Esophagus muscularis mucosa (tissue), 4 donors: Measurements from ENCODE around the gene FRAS1. TPM values are rescaled to one million over a fixed set of nuclear protein-coding genes. Genes with fewer than 3 reads are reported as not detected.
"Not testable (repeated sequence)": the region's sequence is repeated elsewhere in the genome, so short reads cannot be mapped to it uniquely, and the experiment has no call there.

Experiments used
- DNase-seq: peaks from one replicate; pipeline ENCODE4 v3.0.0-alpha.2; 2017; ENCODE audit errors: extremely low spot score
- H3K27ac ChIP-seq, 4 donors: fragments of 200-600 bp; sonication (generic); replicated peaks in 1 of 4; 1 replicate in 3 of 4; 2 replicates in 1 of 4; pipeline ENCODE4 v1.5.1; 2016 to 2019; ENCODE audit warnings: mild to moderate bottlenecking in 1 of 4
- H3K27me3 ChIP-seq, 4 donors: fragments of 200-600 bp; sonication (generic); one replicate each; pipeline versions ENCODE4 v1.5.1 to v1.6.0; 2016 to 2019
- H3K36me3 ChIP-seq, 4 donors: fragments of 200-600 bp; sonication (generic); one replicate each; pipeline ENCODE4 v1.5.1; 2016 to 2019
- H3K4me1 ChIP-seq, 4 donors: fragments of 200-600 bp; sonication (generic); one replicate each; pipeline ENCODE4 v1.5.1; 2016 to 2019
- H3K4me3 ChIP-seq, 4 donors: fragments of 200-600 bp; sonication (generic); 1 replicate in 2 of 4; 2 replicates in 2 of 4; pipeline ENCODE4 v1.5.1; 2016 to 2019; ENCODE audit warnings: mild to moderate bottlenecking in 4 of 4, moderate library complexity in 1 of 4
- H3K9me3 ChIP-seq, 4 donors: fragments of 200-600 bp; sonication (generic); 1 replicate in 3 of 4; 2 replicates in 1 of 4; pipeline ENCODE4 v1.5.1; 2016 to 2019
- CTCF ChIP-seq, 3 experiments: fragments of 200-600 bp in 2 of 3; fragments of 450-650 bp in 1 of 3; sonication (generic) in 2 of 3; IDR thresholded peaks; one replicate each; pipeline ENCODE4 v1.5.1; 2017 to 2019; ENCODE audit warnings: antibody characterized with exemption in 3 of 3, mild to moderate bottlenecking in 2 of 3, moderate library complexity in 1 of 3
- EP300 ChIP-seq: sonication (generic); formaldehyde crosslinking; IDR thresholded peaks from one replicate; pipeline ENCODE4 v1.6.1; 2017; ENCODE audit warnings: antibody characterized with exemption
- POLR2A ChIP-seq: fragments of 450-650 bp; IDR thresholded peaks from one replicate; pipeline ENCODE4 v1.6.1; 2017; ENCODE audit warnings: antibody characterized with exemption, moderate library complexity, mild to moderate bottlenecking, low read depth
- POLR2AphosphoS5 ChIP-seq, 2 donors: sonication (generic); formaldehyde crosslinking; IDR thresholded peaks; one replicate each; pipeline ENCODE4 v1.6.1; 2017; ENCODE audit warnings: antibody characterized with exemption in 2 of 2
- WGBS: methylation state at CpG from one replicate; pipeline ENCODE4 v1.1.5; 2018; 5-methylcytosine and 5-hydroxymethylcytosine counted together
- intact Hi-C: fragments of 100-400 bp; cut with DNase I; formaldehyde crosslinking; loops from one replicate; pipeline ENCODE4 v1.15.1; 2023
- total RNA-seq, 4 donors: library from RNA; depleted of rRNA; stranded (reverse); fragments of >200 nt; gene quantifications; one replicate each; pipeline versions ENCODE4 v1.1.0 to v1.2.1, GENCODE V29; 2016

FRAS1 gene, protein sequence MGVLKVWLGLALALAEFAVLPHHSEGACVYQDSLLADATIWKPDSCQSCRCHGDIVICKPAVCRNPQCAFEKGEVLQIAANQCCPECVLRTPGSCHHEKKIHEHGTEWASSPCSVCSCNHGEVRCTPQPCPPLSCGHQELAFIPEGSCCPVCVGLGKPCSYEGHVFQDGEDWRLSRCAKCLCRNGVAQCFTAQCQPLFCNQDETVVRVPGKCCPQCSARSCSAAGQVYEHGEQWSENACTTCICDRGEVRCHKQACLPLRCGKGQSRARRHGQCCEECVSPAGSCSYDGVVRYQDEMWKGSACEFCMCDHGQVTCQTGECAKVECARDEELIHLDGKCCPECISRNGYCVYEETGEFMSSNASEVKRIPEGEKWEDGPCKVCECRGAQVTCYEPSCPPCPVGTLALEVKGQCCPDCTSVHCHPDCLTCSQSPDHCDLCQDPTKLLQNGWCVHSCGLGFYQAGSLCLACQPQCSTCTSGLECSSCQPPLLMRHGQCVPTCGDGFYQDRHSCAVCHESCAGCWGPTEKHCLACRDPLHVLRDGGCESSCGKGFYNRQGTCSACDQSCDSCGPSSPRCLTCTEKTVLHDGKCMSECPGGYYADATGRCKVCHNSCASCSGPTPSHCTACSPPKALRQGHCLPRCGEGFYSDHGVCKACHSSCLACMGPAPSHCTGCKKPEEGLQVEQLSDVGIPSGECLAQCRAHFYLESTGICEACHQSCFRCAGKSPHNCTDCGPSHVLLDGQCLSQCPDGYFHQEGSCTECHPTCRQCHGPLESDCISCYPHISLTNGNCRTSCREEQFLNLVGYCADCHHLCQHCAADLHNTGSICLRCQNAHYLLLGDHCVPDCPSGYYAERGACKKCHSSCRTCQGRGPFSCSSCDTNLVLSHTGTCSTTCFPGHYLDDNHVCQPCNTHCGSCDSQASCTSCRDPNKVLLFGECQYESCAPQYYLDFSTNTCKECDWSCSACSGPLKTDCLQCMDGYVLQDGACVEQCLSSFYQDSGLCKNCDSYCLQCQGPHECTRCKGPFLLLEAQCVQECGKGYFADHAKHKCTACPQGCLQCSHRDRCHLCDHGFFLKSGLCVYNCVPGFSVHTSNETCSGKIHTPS (N-terminal part only)
- total RNA-seq: 1 to 10 TPM; 5.3 to 8.7 (median 5.7) TPM

DNA sequence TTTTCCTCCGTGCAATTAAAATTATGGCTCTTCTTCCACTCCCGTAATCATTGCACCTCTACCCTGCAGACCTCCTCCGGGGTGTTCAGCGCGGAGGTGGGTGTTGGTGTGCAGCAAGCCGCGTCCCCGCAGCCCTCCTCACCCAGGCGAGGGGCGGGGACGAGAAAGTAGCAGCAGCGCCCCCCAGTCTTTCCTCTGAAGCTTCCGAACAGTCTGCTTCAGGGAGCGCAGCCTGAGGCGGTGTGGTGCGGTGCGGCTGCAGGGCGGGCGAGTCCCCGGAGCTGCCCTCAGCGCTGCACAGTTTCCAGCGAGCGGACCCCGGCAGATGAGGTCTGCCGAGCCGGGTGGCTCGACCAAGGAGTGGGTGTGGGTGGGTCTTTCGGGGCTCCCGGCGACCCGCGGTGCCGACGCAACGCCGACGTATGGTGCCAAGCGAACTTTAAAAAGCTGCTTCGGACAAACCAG, at the start of gene FRAS1:
Gene FRAS1 (plus strand): TSS at position 189 of the 465 bp plus-strand sequence. CDS start 687 bp downstream, outside the sequence.
- Histone ChIP-seq H3K4me1 (peaks cover 9 to 37% (median 34%) of the 10 kb centered on the region in 4 donors), H3K27ac (peak within 1 kb of the TSS; percentile 62 to 86 (median 75)), H3K4me3 (peak within 1 kb of the TSS; percentile 63 to 66 (median 64)), H3K9me3 (no peaks in the 10 kb centered on the region), H3K27me3 (peaks cover 0 to 19% (median 0%) of the 10 kb centered on the region in 4 donors), H3K36me3 (no peaks in the 10 kb centered on the region)
- under 1% methylated on average over 24 of the region's 39 CpGs for WGBS
- DNase-seq: no peak
- TF ChIP-seq POLR2AphosphoS5 (IDR thresholded peaks at IDR 0.05) (no peak), EP300 (no peak), CTCF (IDR thresholded peaks at IDR 0.05) (no peak), POLR2A (no peak)
- intact Hi-C loops: loop anchor here (5.0 kb wide), 1 partner anchor 455 kb away; no protein-coding TSS in a partner anchor

DNA sequence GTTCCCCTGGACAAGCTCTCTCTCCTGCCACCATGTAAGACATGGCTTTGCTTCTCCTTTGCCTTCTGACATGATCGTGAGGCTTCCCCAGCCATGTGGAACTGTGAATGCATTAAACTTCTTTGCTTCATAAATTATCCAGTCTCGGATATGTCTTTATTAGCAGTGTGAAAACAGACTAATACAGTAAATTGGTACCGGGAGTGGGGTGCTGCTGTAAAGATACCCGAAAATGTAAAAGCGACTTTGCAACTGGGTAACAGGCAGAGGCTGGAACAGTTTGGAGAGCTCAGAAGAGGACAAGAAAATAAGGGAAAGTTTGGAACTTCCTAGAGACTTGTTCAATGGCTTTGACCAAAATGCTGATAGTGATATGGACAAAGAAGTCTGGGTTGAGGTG, 46.1 kb upstream of the FRAS1 start:
- H3K36me3 ChIP-seq, intact Hi-C loops, H3K27me3 ChIP-seq, H3K4me1 ChIP-seq, H3K4me3 ChIP-seq, DNase-seq, H3K27ac ChIP-seq: not testable (repeated sequence)
- H3K9me3 ChIP-seq: peaks cover 0 to 14% (median 5%) of the 10 kb centered on the region in 4 donors
- 94% methylated on average over 5 of the region's 5 CpGs for WGBS

DNA sequence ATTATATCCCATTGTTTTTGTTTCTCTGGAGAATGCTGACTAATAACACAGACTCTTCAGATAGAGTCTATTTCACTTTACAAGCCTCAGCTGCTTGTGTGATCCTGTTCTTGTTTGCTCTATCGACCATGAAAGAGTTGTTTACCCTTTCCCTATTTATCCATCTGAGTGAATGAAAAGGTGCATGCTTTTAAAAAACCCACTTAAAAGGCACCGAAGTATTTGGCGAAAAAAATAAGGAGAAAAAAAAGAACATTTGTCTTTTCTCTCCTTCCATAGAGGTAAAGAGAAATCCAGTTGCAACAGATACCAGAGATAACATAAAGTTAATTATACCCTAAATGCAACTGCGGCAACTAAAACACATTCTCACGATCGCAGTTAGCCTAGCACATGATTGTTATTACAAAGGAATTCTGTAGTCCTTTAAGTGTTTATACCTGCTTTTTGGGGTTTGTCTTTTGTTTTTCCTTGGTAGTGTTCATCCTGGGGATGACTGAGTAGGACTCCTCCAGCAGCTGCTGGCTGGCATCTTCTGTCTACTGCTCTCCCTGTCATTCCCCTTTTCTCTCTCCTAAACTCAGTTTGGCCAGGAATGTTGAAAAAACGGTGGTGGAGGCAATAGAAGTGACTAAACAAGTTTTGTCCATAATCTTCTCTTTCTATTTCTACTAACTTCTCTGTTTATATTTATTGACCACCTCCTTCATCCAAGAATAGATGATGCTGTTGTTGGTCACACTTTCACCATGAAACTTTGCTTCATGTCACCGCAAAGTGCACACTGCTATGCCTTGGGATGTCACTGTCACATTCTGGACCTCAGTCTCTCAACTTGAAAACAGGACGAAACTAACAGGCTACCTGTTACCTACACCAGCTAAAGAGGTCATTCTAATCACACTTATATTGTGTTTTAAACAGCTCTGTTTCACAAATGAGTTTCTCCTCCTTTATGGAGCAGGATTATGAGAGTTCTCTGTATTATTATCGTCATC, 41.9 kb upstream of the FRAS1 start:
- no peaks in the 10 kb centered on the region for H3K27me3 ChIP-seq
- H3K4me3 ChIP-seq: no peak overlapping the region
- no peaks in the 10 kb centered on the region for H3K36me3 ChIP-seq
- intact Hi-C loops: no loop called here
- TF ChIP-seq POLR2A: no peak
- no peak for TF ChIP-seq POLR2AphosphoS5 (IDR thresholded peaks at IDR 0.05)
- no peak for TF ChIP-seq CTCF (IDR thresholded peaks at IDR 0.05)
- no peak for TF ChIP-seq EP300
- DNase-seq: no peak
- H3K27ac ChIP-seq: no peak overlapping the region
- H3K4me1 ChIP-seq: no peaks in the 10 kb centered on the region
- H3K9me3 ChIP-seq: peaks cover 0 to 14% (median 5%) of the 10 kb centered on the region in 4 donors
- 88% methylated on average over 10 of the region's 10 CpGs for WGBS

DNA sequence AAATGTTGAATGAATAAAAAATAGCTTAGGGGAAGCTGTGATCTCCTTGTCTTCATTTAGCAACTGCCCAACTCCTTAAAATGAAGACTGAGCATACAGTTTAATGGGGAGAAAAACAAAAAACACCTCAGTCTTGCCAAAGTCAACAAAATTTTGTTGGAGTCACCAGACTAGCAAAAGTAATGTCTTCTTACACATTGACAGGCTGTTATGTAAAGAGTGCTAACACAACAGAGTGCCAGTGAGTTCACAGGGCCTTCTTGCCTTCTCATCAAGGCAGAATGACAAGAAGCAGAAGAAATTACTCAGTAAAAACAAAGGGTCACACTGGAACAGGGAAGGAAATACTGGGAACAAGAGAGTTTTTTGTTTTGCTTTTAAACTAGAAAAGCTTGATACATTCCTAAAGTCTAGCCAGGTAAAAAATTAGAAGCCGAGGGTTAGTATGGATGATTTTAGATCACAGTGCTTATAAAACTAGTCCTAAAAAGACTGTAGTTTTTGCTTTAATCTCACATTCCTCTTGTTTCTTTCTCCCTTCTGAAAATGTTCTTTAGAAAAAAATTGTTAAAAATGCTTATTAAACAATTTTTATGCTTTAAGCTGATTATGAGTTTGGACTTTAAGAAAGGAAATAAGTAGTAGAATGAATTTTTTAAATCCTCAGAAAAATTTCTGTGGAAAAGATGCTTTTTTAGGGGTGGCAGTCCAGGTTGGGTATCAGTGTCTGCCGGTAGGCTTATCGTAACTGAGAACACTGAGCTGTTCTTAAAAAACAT, 38.7 kb upstream of the FRAS1 start:
- intact Hi-C loops: no loop called here
- Histone ChIP-seq H3K4me1 (no peaks in the 10 kb centered on the region), H3K27me3 (no peaks in the 10 kb centered on the region), H3K27ac (no peak overlapping the region), H3K9me3 (no peaks in the 10 kb centered on the region), H3K36me3 (no peaks in the 10 kb centered on the region), H3K4me3 (no peak overlapping the region)
- no peak for DNase-seq
- 93% methylated on average over 3 of the region's 3 CpGs for WGBS
- TF ChIP-seq POLR2AphosphoS5 (IDR thresholded peaks at IDR 0.05): no peak
- no peak for TF ChIP-seq CTCF (IDR thresholded peaks at IDR 0.05)
- no peak for TF ChIP-seq EP300
- TF ChIP-seq POLR2A: no peak
